Measurements from ENCODE around the gene PHF19.

DNA sequence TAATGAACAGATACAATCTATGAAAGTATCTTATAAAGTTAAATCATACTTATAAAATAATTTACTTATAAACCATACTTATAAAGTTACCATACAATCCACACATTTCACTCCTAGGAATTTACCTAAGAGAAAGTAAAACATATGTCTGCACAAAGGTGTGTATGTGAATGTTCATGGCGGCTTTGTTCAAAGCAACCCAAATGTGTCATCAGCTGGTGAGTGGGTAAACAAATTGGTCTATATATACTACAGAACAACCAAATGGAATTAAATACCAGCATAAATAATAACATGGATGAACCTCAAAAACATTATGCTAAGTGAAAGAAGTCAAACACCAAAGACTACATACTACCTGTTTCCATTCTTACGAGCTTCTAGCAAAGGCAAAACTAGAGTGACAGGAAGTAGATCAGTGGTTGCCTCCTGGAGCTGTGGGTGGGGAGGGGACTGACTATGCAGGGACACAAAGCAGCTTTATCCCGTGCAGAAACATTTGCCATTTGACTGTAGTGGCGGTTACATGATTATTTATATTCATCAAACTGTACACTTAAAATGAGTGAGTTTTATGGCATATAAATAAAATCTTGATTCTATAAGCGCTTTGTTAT lies 39.0 kb upstream of the PHF19 start:
- TF ChIP-seq, protein P1, sequence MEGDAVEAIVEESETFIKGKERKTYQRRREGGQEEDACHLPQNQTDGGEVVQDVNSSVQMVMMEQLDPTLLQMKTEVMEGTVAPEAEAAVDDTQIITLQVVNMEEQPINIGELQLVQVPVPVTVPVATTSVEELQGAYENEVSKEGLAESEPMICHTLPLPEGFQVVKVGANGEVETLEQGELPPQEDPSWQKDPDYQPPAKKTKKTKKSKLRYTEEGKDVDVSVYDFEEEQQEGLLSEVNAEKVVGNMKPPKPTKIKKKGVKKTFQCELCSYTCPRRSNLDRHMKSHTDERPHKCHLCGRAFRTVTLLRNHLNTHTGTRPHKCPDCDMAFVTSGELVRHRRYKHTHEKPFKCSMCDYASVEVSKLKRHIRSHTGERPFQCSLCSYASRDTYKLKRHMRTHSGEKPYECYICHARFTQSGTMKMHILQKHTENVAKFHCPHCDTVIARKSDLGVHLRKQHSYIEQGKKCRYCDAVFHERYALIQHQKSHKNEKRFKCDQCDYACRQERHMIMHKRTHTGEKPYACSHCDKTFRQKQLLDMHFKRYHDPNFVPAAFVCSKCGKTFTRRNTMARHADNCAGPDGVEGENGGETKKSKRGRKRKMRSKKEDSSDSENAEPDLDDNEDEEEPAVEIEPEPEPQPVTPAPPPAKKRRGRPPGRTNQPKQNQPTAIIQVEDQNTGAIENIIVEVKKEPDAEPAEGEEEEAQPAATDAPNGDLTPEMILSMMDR (IDR thresholded peaks at IDR 0.05; ENCODE audit: low read depth, low read length, poor library complexity, severe bottlenecking): no peak
- no peak for TF ChIP-seq EZH2phosphoT487 (IDR thresholded peaks at IDR 0.05; ENCODE audit: borderline replicate concordance, low read length)

Measured in DOHH2 (cell line).